GM12874 (cell line): Measurements from ENCODE around the gene GPC3.

Experiments used
- TF ChIP-seq, protein P1 (sequence below): IDR thresholded peaks from 2 replicates; pipeline ENCODE4 v1.5.1; 2011; ENCODE audit warnings: low read depth, mild to moderate bottlenecking, control low read depth, low read length, moderate library complexity; ENCODE audit not compliant: insufficient read depth

GPC3 gene

DNA sequence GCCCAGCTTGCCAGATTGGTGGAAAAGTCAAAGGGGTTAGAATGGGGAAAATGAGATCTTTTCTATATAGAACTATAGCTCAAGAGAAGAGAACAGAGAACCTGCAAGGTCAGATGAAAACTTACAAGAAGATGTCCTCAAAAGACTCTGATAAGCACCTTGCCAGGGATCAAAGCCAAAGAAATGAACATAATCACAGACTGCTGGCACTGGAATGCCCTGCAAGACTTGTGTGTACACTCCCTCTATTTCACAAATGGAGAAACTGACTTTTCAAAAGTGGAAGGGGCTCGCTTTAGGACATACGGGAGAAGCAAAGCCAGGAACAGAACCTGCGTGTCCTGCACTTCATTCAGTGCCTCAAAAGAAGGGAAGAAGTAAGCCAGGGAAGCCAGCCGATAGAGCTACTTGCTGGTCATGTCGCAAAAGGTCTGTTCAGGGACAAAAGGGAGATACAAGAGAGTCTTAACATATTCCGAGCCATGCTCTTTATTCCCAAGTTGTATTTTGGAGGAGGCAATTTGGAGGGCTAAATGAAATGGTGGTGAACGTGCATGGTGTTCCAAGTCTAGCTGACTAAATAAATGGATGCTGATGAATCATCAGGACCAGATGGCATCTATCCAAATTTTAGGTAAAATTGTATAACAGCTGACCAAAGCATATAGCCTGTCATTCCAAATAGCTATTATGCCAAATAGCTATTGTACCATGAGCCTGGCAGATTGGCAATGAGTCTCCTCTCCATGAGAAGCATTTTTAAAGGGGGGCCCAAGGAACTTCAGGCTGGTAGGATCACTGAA is 394.5 kb downstream of the GPC3 start:
- TF ChIP-seq, protein P1, sequence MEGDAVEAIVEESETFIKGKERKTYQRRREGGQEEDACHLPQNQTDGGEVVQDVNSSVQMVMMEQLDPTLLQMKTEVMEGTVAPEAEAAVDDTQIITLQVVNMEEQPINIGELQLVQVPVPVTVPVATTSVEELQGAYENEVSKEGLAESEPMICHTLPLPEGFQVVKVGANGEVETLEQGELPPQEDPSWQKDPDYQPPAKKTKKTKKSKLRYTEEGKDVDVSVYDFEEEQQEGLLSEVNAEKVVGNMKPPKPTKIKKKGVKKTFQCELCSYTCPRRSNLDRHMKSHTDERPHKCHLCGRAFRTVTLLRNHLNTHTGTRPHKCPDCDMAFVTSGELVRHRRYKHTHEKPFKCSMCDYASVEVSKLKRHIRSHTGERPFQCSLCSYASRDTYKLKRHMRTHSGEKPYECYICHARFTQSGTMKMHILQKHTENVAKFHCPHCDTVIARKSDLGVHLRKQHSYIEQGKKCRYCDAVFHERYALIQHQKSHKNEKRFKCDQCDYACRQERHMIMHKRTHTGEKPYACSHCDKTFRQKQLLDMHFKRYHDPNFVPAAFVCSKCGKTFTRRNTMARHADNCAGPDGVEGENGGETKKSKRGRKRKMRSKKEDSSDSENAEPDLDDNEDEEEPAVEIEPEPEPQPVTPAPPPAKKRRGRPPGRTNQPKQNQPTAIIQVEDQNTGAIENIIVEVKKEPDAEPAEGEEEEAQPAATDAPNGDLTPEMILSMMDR: no peak

DNA sequence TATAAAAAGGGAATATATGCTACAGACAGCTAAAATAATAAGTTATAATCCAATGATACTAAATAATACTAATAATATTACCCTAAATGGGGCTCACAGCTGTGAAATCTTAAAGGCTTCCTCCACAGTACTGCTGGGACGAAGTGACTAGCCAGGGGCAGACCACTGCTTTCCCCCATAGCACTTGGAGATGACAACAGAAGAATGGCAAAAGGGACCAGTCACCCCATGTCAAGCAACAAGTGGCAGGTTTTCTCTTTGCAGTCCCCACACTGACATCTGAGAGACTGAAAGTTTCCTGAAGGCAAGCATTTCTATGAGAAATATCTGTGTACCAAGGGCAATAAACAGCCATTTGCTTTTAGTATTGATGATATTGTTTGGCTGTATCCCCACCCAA is 396.6 kb downstream of the GPC3 start:
- TF ChIP-seq, protein P1: no peak

DNA sequence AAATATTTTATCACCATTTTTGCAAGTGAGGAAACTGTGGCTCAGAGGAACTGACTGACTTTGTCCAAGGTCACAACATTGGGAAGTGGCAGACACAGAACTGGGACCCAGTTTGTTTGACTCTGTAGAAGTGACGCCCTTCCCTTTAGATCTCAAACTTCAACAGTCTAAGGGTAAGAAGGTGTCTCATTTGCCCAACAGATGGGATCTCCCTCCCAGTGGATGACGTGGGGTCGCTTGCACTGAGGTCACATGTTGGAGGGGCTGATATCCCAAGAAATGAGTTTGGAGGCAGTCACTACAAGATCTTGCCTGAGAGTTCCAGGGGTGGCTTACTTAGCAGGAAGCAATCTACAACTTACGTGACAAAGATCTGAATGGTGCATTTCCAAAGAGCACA is 397.6 kb downstream of the GPC3 start:
- TF ChIP-seq, protein P1: no peak

DNA sequence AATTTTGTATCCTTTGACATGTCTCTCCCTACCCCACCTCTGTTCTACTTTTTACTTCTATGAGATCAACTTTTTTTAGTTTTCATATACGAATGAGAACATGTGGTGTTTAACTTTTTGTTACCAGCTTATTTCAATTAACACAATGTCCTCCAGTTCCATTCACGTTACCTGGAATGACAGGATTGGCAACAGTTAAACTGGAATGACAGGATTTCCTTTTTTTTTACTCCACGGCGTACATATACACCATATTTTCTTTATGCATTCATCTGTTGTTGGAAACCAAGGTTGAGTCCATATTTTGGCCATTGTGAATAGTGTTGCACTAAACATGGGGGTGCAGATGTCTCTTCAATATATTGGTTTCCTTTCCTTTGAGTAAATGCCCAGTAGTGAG is 398.3 kb downstream of the GPC3 start:
- TF ChIP-seq, protein P1: no peak

DNA sequence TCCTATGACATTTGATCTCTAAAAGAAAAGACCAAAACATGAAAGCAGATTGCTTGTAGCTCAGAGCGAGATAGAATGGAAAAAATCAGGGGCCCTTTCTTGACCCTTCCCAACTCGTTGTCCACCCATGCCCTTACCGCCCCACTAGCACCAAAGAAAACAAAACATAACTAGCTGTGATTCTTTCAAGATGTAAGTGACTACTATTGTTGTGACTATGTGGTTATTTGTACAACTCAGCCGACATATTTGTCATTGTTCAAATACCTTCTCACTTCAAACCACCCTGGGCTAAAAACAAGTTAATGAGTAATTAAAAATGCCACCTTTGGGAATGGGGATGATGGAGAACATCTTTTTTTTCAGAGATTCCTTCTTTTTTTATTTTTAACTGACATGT is 399.0 kb downstream of the GPC3 start:
- TF ChIP-seq, protein P1: no peak

DNA sequence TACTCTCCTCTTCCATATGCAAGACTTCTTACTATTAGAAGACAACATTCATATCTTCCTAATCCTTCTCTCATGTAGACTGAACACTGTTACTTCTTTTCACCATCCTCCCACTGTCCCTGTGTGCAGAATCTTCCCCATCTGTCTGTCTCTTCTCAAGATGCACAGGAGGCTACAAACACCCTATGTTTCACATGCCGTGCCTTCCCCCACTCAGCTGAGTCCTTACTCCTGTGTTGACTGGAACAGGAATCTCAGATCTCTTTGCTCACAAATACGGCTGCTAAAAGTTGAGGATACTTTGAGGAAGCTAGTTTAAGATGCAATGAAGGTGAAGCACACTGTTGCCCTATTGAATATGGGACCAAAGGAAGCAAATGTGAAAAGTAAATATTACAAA is 401.6 kb downstream of the GPC3 start:
- TF ChIP-seq, protein P1: no peak

DNA sequence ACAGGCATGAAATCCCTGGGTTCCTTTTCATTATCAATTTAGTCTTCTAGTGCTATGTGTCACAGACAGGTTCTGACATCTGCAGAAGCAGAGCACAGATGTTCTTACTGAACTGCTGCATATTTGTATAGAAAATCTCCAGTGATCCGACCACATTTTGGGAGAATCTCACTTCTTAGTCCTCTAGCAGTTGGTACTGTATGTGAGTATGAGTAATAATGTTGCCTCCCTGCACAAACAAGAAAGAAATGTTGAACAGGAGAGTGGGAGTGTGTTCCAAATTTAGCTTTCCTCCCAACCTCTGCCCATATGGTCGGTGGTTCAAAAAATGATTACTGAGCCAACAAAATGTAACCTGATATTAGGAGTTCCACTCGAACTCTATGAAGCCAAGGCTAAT is 404.8 kb downstream of the GPC3 start:
- TF ChIP-seq, protein P1: no peak

DNA sequence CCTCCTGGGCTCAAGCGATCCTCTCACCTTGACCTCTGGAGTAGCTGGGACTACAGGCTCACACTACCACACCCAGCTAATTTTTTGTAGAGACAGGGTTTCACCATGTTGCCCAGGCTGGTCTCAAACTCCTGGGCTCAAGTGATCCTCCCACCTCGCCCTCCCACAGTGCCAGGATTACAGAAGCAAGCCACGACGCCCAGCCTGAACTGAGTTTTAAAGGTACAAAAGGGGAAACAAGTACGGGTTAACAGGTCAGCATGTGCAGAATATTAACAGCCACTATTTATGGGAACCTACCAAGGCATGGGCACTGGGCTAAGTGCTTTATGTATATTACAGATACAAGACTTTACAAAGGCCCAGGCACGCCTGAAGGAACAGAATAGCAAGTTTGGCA is 405.8 kb downstream of the GPC3 start:
- TF ChIP-seq, protein P1: no peak
